GM18861 (cell line): ENCODE results near the gene HSD17B8.
A peak's percentile ranks its signal among the peaks of the same experiment; 100 is the strongest.
"Not testable (repeated sequence)": the region's sequence is repeated elsewhere in the genome, so short reads cannot be mapped to it uniquely, and the experiment has no call there.

Experiments used
- ATAC-seq: cut with Tn5 transposase; IDR thresholded peaks from one replicate; pipeline ENCODE4 v1.9.1; 2021; ENCODE audit not compliant: unreplicated experiment

Gene HSD17B8

DNA sequence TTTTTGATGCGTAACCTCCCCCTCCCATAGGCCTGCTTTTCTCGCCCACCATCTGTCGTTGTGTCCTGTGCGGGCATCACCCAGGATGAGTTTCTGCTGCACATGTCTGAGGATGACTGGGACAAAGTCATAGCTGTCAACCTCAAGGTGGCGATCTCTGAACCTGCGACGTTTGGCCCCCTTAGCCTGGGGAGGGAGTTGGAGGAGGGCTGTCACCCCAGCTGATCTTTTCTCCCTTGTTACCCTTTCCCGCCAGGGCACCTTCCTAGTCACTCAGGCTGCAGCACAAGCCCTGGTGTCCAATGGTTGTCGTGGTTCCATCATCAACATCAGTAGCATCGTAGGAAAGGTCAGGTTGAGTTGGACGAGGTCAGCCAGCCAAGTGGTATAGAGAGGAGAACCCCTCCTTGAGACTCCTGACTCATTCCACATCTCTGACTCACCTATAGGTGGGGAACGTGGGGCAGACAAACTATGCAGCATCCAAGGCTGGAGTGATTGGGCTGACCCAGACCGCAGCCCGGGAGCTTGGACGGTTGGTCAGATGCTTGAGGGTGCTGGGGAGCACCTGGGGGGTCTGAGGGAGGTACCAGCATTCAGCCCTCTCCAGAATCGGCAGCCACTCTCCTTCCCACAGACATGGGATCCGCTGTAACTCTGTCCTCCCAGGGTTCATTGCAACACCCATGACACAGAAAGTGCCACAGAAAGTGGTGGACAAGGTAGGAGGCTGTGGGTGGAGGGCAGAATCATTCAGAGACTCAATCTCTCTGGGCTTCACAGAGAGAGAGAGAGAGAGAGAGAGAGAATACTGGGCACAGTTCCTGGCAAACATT, 954 bp downstream of the HSD17B8 start:
- ATAC-seq, result no peak

GRCh38 chr6:33206027-33206863, 1.8 kb downstream of the HSD17B8 start:
- ATAC-seq, result no peak

DNA sequence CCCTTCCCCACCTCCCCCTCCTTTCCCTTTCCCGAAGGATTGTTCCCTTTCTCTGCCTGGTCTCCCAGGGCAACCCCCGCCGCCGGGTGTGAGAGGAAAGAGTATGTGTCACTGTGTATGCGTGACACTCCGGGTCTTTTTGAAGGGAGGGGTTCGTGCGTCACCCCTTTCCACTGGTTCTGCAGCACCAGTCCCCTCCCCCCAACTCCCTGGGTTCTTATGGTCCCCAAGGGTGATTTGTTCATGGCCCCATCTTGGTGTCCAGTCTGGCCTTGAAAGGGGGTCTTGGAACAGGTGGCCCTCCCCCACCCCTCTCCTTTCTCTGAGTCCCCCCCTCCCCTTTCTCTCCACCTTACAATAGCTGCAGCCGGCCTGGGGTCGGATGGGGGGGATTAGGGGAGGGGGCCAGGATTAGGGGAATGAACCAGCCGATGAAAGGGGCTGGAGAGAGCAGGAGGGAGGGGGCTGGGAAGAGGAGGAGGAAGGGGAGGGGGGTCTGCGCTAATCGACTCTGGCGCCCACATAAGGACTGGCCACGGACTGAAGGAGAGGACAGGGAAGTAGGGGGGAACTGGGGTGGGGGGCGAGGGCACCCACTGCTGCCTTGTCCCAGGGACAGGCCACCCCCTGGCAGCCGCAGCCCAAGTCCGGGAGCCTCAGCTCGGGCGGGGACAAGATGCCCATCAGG, 2.6 kb downstream of the HSD17B8 start:
- ATAC-seq, result no peak

DNA sequence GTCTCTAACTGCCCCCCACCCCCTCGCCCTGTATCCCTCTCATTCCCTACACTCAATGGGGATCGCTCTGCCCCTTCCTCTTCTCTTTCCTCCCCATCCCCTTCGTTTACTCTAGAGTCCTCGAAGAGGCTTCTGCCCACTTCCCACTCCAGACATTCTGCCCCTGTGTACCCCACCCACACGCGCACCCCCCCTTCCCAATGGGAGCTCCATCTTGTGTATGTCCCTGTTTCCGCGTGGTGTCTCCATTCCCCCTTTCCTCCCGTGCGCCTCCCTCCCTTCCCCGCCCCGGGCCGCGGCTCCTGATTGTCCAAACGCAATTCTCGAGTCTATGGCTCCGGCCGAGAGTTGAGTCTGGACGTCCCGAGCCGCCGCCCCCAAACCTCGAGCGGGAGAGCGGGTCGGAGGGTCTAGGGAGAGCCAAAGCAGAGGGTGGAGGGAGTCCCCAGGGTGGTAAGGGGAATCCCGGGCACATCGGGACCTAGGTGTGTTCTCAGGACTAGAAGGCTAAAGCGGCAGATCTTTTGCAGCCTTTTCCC, 3.2 kb downstream of the HSD17B8 start:
- ATAC-seq, result no peak

DNA sequence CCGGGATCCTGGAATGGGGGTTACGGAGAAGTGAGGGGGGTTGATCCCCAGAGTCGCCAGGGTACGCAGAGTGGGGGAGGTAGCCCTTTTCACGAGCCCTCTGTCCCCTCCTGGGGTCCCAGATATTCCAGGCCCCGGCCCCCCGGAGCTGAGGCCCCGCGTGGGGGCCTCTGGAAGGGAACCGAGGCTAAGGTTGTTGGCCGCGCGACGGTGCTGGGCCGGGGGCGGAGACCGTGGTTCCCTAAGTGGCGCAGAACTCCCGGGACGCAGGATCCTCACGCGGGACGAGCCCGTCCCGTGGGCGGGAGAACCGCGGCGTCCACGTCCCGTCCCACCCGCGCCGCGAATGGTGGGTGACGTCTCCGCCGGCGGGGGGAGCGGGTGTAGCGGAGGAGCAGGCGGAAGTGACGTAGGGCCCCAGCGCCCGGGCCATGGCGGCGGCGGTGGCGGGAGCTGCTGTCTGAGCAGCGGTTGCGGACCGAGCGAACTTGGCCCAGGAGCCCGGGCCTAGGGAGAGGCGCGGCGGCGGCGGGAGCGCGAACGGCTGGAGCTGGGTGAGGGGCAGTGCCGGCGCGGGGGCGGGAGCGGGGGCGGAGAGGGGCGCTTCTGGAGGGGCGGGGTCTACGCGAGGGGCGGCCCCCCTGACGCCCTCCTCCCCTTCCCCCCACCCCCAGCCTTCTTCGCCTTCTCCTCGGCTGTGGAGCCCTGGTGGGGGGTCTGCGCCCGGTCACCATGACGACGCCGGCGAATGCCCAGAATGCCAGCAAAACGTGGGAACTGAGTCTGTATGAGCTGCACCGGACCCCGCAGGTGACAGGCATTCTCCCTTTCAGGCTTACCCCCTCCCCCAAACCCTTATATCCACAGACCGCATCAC, 3.9 kb downstream of the HSD17B8 start, which contains the start of gene RING1:
RING1 (plus strand) TSS at position 410 of the 877 bp plus-strand sequence; CDS start at position 733, 323 bp downstream.
- ATAC-seq, result peak; percentile 39

GRCh38 chr6:33209856-33210255, 5.4 kb downstream of the HSD17B8 start:
- ATAC-seq, result no peak

GRCh38 chr6:33211136-33211535, 6.7 kb downstream of the HSD17B8 start:
- ATAC-seq, result no peak

DNA sequence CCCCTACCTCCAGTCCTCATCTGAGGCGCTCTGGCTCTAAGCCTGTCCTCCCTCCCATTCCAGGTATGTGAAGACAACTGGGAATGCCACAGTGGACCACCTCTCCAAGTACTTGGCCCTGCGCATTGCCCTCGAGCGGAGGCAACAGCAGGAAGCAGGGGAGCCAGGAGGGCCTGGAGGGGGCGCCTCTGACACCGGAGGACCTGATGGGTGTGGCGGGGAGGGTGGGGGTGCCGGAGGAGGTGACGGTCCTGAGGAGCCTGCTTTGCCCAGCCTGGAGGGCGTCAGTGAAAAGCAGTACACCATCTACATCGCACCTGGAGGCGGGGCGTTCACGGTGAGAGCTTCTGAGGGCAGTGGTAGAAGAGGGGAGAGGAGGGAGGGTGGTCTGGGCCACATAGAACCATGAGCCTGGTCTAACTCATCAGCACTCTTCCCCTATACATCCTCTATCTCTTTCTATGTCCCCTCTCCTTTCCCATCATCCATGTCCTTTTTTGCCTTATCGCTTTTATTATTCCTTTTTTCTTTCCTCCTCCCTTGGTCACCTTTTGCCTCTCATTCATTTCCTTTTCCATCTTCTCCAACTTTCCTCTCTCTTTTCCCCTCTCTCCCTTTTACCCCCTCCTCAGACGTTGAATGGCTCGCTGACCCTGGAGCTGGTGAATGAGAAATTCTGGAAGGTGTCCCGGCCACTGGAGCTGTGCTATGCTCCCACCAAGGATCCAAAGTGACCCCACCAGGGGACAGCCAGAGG, 7.4 kb downstream of the HSD17B8 start:
- ATAC-seq, result no peak

GRCh38 chr6:33212857-33213165, 8.4 kb downstream of the HSD17B8 start:
- no peak for ATAC-seq

DNA sequence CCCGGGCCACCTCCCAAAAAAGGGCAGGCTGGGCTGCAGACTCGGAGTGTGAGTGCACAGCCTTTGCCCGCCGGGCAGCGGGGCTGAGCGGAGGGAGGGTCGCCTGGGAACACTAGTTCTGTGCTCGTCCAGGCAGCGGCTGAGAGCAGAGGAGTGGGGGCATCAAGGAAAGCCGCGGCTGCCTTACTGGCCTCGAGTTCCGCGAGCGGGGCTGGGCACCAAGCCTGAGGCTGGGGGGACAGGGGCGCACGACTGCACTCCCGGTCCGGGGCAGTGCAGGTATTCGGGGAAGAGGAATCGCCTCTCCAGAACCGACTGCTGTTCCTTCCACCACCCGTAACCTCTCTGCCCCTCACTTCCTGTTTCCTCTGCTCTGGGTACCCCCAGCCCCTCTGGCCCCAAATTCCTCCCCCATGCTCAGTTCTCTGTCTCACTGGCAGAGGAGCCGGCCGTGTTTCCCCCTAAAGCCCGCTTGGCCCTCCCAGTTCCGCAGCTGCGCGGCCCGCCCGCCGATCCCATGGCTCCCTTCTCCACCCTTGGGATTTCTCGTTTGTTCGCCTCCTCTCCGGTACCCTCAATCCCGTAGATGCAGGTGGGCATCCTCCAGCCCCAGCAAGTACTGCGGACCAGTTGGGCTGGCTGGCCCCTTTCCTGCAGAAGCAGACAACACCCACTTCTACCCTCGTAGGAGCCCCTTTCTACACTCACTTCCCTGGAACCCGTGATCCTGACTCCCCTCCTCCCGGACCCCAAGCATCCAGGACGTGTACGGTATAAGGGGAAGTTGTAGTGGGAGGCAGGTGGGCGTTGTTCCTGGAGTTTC, 8.9 kb downstream of the HSD17B8 start:
- no peak for ATAC-seq

DNA sequence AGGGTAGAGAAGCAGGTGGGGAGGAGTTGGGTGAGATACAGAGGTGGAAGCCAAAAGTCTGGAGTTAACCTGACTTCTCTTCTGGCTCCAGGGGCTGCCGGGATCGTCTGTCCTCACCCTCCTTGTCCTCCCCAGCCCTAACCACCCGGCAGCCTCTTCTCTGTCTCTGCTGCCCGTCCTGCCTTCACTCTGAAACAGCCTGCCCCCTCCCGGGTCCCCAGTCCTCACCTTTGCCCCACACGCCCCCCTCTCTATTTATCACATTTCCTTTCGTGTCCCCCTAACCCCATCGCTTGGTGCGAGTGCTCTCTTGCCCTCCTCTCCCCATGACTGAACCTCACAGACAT, 9.5 kb downstream of the HSD17B8 start:
- no peak for ATAC-seq

GRCh38 chr6:33215271-33216116, 11.0 kb downstream of the HSD17B8 start:
- ATAC-seq, result no peak

DNA sequence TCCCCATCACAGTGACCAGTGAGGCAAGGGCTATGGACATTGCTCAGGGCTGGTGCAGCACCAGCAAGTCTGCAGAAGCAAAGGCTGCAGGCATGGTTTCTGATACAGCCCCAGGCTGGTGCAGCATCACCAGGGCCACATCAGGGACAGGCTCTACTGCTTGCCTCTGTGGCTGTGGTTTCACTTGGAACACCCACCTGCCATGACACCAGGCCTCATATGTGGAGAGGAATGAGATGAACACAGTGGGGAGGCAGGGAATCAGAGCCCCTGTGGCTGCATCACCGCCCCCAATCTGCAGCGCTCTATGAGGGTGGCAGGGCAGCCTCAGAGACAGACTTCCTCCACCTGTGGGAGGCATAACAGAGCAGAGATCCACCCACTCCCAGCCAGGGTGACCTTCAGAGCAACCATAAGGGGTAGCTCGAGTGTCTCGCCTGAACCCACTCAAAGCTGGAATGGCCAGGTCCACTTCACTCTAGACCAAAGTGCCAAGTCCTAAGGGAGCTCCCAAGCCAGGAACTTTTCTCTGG, 11.7 kb downstream of the HSD17B8 start:
- ATAC-seq, result no peak

GRCh38 chr6:33217246-33217645, 12.8 kb downstream of the HSD17B8 start:
- no peak for ATAC-seq

- no peak for ATAC-seq
Observed at GRCh38 chr6:33217681-33218080, 13.2 kb downstream of the HSD17B8 start.

DNA sequence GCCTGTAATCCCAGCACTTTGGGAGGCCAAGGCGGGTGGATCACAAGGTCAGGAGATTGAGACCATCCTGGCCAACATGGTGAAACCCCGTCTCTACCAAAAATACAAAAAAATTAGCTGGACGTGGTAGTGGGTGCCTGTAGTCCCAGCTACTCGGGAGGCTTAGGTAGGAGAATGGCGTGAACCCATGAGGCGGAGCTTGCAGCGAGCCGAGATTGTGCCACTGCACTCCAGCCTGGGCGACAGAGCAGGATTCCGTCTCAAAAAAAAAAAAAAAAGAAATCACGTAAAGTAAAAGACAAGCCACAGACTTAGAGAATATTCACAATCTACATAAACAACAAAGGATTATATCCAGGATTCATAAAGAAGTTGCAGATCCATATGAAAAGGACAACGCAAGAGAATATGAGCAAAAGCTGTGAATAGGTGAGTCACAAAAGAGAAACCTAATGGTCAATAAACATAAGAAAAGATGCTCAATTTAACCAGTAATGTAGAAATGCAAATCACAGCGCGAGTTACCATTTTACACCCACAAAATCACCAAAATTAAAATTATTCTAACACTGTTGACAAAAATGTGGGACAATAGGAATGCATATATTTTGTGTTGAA, 22.2 kb downstream of the HSD17B8 start:
- ATAC-seq, result not testable (repeated sequence)

DNA sequence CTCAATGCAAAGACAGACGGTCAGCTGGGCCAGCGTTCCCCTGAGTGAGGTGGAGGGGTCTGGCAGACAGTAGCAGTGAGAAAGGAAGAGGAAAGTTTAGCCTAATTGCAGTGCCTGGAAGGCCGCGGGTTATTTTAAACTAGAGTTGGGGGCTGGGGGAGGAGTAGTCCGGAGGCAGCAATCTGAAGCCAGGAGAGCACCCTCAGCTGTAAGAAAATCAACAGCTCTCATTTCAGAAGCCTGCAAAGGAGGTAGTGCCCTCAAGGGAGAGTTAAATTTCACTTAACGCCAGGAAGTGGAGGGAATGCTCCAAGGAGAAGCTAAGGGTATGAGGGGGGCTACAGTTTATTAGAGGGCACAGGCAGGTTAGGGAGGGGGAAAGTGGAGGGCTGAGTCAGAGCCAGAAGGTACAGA, 30.8 kb downstream of the HSD17B8 start:
- no peak for ATAC-seq
